Glutamatergic neuron (in vitro differentiated cells): ENCODE measurements around the gene SLC25A34. TPM values are rescaled to one million over a fixed set of nuclear protein-coding genes. Genes with fewer than 3 reads are reported as not detected.
"Not testable (repeated sequence)": the region's sequence is repeated elsewhere in the genome, so short reads cannot be mapped to it uniquely, and the experiment has no call there.

Experiments
- DNase-seq: peaks from one replicate; pipeline ENCODE4 v3.0.0; 2022
- H3K27ac Mint-ChIP-seq: one replicate; pipeline ENCODE4 v1.8.0; 2020; ENCODE audit warnings: mild to moderate bottlenecking, mixed read lengths, inconsistent platforms; ENCODE audit not compliant: unreplicated experiment
- H3K27me3 Mint-ChIP-seq: one replicate; pipeline ENCODE4 v1.8.0; 2020; ENCODE audit warnings: mild to moderate bottlenecking, moderate library complexity, mixed read lengths, inconsistent platforms; ENCODE audit not compliant: unreplicated experiment
- H3K36me3 Mint-ChIP-seq: one replicate; pipeline ENCODE4 v1.8.0; 2020; ENCODE audit warnings: mild to moderate bottlenecking, mixed read lengths, inconsistent platforms; ENCODE audit not compliant: unreplicated experiment
- H3K4me1 Mint-ChIP-seq: one replicate; pipeline ENCODE4 v1.8.0; 2020; ENCODE audit warnings: mild to moderate bottlenecking, low read depth, mixed read lengths, inconsistent platforms; ENCODE audit not compliant: unreplicated experiment
- H3K4me3 Mint-ChIP-seq: one replicate; pipeline ENCODE4 v1.8.0; 2020; ENCODE audit warnings: mild to moderate bottlenecking, mixed read lengths, inconsistent platforms; ENCODE audit not compliant: unreplicated experiment
- H3K9me3 Mint-ChIP-seq: one replicate; pipeline ENCODE4 v1.8.0; 2020; ENCODE audit warnings: mild to moderate bottlenecking, moderate library complexity, mixed read lengths, inconsistent platforms; ENCODE audit not compliant: unreplicated experiment
- total RNA-seq: library from RNA; stranded (reverse); fragmentation: NEBNext Ultra II Directional; extraction: Animal tissue kit (Norgen Biotek cat#: 25700); gene quantifications from one replicate; pipeline ENCODE4 v1.2.1, GENCODE V29; 2021; ENCODE audit not compliant: unreplicated experiment
- TF ChIP-seq, protein P1 (sequence below): fragments of 200-600 bp; sonication (generic); IDR thresholded peaks from one replicate; pipeline ENCODE4 v1.5.0; 2021; ENCODE audit not compliant: partially characterized antibody, unreplicated experiment

Gene SLC25A34
- total RNA-seq, 1 donor from 2014 or later: 4.1 TPM

DNA sequence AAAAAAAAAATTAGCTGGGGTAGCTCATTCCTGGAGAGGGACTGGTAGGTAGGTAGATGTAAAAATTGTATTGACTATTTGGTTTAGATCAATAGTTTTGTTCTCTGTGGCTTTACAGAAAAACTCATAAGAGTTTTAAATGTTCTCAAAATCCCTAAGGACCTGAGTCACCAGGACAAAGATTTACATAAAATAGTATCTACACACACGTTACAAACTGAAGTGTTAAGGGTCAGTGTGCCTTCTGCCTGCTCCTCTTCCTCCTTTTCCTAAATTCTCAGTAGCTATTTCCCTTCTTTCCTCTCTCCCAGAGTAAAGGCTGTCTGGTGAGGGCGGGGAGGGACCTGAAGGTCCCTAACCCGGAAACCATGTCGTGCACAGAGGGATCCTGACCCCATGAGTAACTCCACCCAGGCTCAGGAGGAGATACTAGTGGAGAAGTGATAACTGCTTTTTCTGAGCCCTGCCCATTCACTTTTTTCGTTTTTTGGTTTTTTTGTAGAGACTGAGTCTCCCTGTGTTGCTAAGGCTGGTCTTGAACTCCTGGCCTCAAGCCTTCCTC is 43.9 kb upstream of the SLC25A34 start:
- no peak for DNase-seq
- no peaks in the 10 kb centered on the region for H3K36me3 Mint-ChIP-seq
- H3K4me1 Mint-ChIP-seq: peaks cover 20% of the 10 kb centered on the region
- TF ChIP-seq, protein P1, sequence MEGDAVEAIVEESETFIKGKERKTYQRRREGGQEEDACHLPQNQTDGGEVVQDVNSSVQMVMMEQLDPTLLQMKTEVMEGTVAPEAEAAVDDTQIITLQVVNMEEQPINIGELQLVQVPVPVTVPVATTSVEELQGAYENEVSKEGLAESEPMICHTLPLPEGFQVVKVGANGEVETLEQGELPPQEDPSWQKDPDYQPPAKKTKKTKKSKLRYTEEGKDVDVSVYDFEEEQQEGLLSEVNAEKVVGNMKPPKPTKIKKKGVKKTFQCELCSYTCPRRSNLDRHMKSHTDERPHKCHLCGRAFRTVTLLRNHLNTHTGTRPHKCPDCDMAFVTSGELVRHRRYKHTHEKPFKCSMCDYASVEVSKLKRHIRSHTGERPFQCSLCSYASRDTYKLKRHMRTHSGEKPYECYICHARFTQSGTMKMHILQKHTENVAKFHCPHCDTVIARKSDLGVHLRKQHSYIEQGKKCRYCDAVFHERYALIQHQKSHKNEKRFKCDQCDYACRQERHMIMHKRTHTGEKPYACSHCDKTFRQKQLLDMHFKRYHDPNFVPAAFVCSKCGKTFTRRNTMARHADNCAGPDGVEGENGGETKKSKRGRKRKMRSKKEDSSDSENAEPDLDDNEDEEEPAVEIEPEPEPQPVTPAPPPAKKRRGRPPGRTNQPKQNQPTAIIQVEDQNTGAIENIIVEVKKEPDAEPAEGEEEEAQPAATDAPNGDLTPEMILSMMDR: no peak
- no peak overlapping the region for H3K4me3 Mint-ChIP-seq
- peaks cover 2% of the 10 kb centered on the region for H3K27me3 Mint-ChIP-seq
- H3K9me3 Mint-ChIP-seq: peaks cover 2% of the 10 kb centered on the region
- H3K27ac Mint-ChIP-seq: no peak overlapping the region

DNA sequence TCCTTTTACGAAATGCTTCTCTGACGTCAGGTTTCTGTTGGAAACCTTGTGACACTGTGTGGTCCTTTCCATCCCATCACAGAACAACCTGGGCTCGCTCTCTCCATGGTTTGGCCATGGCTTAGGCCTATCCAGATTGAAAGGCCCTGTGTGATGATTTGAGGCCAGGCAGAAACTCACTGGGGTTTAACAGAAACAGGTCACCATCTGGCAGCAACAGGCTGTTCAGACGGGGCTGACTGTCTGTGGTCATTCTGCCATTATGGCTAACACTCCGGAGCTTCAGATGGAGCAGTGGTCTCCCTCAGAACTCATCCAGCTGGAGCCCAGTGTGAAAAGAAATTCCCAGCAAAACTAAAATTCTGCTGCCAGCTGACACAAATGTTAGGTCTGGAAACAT is 42.7 kb upstream of the SLC25A34 start:
- Mint-ChIP-seq H3K36me3 (no peaks in the 10 kb centered on the region), H3K27ac (peak overlapping the region; percentile 89), H3K4me3 (no peak overlapping the region), H3K4me1 (peaks cover 18% of the 10 kb centered on the region), H3K9me3 (peaks cover 2% of the 10 kb centered on the region), H3K27me3 (peaks cover 2% of the 10 kb centered on the region)
- TF ChIP-seq, protein P1: no peak
- DNase-seq: no peak

DNA sequence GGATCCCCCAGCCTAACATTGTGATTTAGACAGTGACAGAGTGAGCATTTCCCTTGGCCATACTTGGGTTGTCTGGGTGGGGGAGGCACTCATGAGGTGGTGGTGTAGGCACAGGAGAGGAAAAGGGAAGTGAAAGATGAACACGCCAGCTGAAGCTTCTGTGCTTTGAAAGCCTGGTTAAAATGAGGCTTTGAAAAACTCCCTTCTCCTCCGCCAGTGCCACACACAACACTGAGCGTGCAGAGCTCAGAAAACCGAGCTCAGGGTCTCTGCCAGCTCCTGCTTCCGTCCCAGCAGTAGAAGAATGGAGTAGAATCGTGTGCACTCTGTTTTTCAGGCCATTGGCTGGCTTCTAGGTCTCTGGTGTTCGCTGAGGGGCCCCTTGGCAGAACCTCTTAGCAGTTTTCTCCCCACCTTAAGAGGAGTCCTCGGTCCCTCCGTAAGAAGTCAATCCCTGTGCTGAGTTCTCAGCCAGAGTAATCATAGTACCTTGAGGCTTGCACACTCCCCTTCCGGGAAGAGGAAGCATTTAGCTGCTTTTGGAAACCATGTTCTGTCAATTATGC is 39.0 kb upstream of the SLC25A34 start:
- Mint-ChIP-seq H3K4me3 (no peak overlapping the region), H3K4me1 (peaks cover 14% of the 10 kb centered on the region), H3K27me3 (peaks cover 3% of the 10 kb centered on the region), H3K9me3 (peaks cover 8% of the 10 kb centered on the region), H3K27ac (no peak overlapping the region), H3K36me3 (no peaks in the 10 kb centered on the region)
- TF ChIP-seq, protein P1: no peak
- DNase-seq: no peak

DNA sequence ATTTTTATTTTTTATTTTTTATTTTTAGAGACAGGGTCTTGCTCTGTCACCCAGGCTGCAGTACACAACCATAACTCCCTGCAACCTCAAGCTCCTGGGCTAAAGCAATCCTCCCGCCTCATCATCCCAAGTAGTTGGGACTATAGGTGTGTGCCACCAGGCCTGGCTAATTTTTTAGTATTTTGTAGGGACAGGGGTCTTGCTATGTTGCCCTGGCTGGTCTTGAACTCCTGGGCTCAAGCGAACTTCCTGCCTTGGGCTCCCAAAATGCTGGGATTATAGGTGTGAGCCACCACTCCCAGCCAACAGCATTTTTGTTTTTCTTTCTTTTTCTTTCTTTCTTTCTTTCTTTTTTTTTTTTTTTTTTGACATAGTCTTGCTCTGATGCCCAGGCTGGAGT is 37.9 kb upstream of the SLC25A34 start:
- H3K9me3 Mint-ChIP-seq: peaks cover 8% of the 10 kb centered on the region
- H3K4me3 Mint-ChIP-seq: no peak overlapping the region
- peaks cover 14% of the 10 kb centered on the region for H3K4me1 Mint-ChIP-seq
- no peaks in the 10 kb centered on the region for H3K36me3 Mint-ChIP-seq
- DNase-seq: no peak
- H3K27ac Mint-ChIP-seq: no peak overlapping the region
- TF ChIP-seq, protein P1: no peak
- H3K27me3 Mint-ChIP-seq: peaks cover 1% of the 10 kb centered on the region

DNA sequence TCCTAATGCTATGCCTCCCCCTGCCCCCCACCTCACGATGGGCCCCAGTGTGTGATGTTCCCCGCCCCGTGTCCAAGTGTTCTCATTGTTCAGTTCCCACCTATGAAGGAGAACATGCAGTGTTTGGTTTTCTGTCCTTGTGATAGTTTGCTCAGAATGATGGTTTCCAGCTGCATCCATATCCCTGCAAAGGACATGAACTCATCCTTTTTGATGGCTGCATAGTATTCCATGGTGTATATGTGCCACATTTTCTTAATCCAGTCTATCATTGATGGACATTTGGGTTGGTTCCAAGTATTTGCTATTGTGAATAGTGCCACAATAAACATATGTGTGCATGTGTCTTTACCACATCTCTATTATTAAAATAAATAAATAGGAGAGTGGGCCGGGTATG is 36.7 kb upstream of the SLC25A34 start:
- H3K9me3 Mint-ChIP-seq, DNase-seq, H3K27ac Mint-ChIP-seq, H3K27me3 Mint-ChIP-seq, H3K4me3 Mint-ChIP-seq, H3K36me3 Mint-ChIP-seq: not testable (repeated sequence)
- H3K4me1 Mint-ChIP-seq: peaks cover 19% of the 10 kb centered on the region
